SIG-M5 treated with dmso at 0.1 percent for 504 hours (cell line): ENCODE data around the gene RGPD5.
"Not testable (repeated sequence)": the region's sequence is repeated elsewhere in the genome, so short reads cannot be mapped to it uniquely, and the experiment has no call there.

ENCODE experiments used
- DNase-seq: peaks from one replicate; lab custom pipeline; 2025; ENCODE audit not compliant: unreplicated experiment; lab: John Stamatoyannopoulos, UW

The RGPD5 gene

DNA sequence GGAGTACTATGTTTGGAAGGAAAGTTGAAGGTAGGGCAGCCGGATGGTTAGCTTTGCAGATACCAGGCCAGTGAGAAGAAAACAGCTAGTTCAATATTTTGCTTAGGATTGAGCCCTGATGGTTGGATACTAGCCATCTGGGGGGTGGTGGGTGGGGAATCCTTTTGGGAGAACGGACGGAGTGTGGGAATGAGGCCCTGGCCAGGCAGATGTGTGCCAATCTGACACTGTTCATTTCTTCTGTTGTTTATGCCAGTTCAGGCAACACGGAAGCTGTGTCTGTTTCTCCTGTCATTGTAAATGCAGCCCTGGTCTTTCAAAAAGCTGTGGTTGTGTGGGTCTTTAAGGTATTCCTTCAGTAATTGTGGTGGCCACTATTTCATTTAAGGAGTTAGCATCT, 96.9 kb downstream of the RGPD5 start:
- not testable (repeated sequence) for DNase-seq

DNA sequence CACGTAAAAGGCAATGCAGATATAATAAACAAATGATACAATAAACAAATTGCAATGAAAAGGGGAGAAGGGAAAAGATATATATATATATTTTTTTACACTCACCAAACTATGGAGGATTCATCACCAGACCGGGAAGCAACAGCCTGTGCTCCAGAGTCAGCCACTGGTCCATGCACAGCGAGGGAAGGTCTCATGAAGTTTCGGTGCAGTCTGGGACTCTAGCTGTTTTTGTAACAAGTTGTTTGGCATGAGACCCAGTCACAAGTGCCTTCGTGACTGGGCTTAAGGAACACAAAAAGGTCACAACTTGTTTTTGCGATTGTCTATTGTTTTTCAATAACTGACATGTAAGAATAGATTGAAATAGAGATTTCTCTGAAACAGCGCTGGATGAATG, 99.6 kb downstream of the RGPD5 start:
- DNase-seq = not testable (repeated sequence)

DNA sequence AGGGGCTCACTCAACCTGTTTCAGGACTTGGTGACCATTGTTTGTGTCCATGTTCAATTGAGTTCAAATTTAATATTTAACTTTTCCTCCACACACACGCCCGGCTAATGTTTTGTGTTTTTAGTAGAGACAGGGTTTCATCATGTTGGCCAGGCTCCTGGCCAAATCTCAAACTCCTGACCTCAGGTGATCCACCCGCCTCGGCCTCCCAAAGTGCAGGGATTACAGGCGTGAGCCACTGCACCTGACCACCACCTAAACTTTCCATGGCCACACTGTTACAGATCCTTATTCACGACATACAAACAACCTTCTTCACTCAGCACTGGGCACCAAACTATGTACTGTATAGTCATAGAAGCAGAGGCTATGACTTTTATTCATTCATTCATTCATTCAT, 100.0 kb downstream of the RGPD5 start:
- DNase-seq = not testable (repeated sequence)

DNA sequence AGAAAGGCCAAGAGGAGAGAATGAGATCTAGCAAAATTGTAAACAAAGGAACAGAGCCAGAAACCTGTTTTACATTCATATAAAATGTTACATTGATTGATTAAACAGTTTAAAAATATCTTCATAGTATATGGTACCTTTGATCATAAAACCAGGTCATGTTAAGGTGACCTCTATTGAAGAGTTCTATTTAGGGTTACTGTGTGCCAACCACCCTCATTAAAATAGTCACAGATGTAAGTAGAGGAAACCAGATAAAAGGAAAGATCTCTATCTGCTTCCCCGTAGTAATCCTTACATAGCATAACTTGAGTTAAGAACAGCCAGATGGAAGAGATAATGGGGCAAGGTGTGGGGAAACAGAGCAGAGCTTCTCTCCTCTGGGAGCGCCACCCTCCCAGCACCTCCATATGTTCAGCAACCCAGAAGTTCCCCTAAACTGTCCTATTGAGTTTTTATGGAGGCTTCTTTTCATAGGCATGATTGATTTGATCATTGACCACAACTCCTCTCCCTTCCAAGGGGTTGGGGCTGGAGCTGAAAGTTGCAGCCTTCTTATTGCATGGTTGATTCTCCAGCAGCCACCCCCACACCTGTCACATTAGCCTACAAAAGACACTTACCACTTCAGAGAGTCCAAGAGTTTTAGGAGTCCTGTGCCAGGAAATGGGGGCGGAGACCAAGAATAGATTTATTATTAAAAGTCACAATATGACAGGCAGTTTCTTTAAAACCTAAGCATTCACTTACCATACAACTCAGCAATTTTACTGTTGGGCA, 101.2 kb downstream of the RGPD5 start:
- not testable (repeated sequence) for DNase-seq

DNA sequence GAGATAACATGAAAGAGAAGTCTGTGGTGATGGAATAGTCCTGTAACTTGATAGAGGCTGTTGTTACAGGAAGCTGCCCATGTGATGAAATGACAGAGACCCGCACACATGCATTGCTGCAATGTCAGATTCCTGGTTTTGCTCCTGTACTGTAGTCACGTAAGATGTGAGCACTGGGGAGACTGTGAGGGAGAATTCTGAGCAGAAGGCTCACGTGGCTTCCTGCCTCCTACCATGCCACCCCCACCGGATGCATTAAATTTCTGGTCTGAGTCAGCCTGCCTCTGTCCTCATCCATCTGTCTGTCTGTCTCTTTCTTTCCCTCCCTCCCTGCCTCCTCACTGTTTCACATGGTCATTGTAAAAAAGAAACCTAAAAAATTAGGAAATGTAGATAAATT, 102.1 kb downstream of the RGPD5 start:
- not testable (repeated sequence) for DNase-seq

DNA sequence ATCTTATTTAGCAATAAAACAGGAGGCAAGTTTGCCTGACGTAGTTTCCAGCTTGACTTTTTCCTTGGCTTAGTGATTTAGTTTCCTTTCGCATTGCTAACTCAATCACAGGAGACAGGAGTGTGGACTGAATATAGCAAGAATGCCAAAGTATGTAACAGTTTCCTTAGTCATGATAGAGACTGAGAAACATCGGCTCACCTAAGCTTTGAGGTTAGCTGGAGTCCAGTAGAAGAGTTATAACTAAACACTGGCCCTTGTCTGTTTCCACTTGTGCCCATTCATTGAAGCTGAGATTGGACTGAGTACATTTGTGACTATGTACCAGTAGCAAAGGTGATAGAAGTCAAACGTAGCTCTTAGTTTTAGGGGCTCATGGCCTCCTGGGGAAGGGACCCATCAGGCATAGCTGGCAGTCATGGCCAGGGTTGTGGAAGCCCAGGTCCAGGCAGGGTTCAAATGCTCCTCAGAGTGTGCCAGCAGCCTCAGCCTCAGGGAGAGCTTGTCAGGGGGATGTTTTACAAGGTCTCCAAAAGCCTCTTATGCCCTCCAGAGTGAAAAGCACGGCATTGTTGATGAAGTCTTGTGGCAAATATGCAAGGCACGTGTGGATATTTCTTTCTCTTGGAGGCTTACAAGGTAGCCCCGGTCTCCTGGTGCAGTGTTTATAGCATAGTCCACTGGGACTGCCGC, 103.8 kb downstream of the RGPD5 start:
- DNase-seq = not testable (repeated sequence)

DNA sequence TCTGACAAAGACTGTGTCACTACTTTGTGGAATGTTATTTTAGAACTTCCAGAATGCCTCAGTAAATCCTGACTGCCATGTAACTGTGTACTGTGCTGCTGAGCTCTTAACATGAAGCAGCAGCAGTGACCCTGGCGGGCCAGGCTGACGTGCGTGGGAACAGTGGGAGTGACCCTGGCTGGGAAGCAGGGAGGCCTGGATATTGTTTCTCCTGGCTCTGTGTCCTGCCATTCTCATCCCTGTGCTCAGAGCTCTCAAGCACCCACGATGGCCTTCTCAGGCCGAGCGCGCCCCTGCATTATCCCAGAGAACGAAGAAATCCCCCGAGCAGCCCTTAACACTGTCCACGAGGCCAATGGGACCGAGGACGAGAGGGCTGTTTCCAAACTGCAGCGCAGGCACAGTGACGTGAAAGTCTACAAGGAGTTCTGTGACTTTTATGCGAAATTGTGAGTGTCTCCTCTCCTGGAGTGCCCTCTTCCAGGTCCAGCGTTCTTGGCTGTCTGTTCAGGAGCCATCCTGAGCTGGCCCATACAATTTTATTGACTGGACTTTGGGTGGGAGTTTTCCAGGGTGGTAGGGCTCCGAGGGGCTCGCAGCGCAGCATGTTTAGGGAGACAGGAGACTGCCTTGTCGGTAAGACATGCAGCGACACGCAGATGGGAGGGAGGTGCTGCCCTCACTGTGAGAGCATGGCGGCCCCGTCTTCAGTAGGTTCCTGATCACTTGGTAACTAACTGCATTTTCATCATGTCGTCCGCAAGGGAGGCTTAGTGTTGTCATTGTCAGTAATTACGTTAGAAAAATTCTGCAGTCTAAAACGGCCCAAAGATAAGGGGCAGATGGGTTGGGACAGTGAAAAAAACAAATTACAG, 104.6 kb downstream of the RGPD5 start, which contains the start of gene LIMS3:
Gene LIMS3, plus strand, starts transcription at position 227 of the 875 bp plus-strand sequence. Its CDS starts 41 bp downstream, at position 268.
- not testable (repeated sequence) for DNase-seq

DNA sequence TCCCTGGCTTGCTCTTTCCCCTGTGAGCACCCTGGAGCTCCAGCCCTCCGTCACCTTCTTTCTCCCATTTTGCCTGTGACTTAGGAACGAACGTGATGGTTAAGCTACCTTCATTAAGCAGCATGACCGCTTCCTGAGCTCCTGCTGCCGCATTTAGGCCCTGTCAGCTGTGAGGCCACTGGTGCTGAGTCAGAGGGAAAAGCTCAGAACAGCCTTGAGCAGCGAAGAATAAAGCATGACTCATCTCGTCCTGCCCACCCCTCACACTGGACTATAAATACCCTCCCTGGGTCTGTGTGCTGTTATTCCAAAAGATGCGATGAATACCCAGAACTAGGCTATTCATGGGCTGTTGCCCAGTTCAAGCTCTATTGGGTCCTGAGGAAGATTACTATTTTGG, 111.7 kb downstream of the RGPD5 start:
- DNase-seq = not testable (repeated sequence)
